GM19467 (cell line): ENCODE measurements around the gene RPL39L.
"Not testable (repeated sequence)": the region's sequence is repeated elsewhere in the genome, so short reads cannot be mapped to it uniquely, and the experiment has no call there.

Experiments
- ATAC-seq: cut with Tn5 transposase; IDR thresholded peaks from one replicate; pipeline ENCODE4 v1.9.1; 2021; ENCODE audit warnings: mild to moderate bottlenecking, moderate library complexity; ENCODE audit not compliant: unreplicated experiment

Gene RPL39L

DNA sequence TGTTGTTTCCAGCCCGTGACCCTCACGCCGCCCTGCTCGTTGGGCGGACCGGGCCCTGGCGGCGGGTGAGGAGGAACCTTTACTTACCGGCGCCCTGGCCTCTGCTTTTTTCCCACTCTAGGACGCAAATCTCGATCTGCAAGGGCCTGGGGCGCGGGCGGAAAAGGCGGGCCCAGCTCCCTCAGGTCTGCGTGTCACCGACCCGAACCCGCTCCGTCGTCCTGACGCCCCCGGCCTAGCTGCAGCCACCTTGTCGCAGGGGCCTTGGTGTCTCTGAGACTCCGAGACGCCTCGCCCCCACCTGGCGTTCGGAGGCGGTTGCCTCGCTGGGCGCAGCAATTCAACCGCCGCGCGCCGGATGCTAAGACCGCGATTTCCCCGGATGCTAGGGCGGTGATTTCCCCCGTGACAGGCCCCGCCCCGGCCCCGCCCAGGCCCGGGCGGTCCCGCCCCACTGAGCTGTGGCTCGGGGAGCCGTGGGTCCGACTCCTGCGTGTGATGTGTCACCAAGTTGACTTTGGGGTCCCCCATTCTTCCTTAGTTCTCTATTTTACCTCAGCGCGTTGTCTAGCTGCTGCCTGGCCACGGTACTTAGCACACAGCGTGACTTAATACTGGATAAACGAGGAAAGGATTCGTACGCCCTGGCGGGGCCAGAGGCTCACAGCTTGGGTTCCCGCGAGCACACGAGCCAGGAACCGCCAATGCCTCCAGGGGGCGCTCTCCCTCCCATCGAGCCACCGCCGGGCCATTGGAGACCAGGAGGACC lies at the start of gene RPL39L:
TSS of gene RPL39L (minus strand) at position 371 of the 769 bp plus-strand sequence. CDS start 18,196 bp downstream, outside the sequence.
- peak; percentile 97 for ATAC-seq

DNA sequence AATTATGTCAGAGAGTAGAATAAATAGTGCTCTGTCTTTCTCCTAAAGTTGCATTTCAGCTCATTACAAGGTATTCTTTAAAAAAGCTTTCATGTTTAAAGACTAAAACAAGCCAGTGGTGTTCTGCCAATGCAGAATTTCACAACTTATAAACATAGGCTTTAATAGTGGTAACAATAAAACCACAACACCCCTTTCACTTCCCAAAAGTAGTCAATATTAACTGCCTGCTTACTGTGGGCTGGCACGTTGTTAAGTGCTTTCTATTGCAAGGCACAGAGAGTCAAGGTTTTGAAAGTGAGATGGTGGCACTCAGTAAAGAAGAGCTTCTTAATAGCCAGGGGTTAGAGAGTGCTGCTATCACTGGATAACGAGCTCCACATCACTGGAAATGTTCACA lies 49.6 kb upstream of the RPL39L start:
- no peak for ATAC-seq

DNA sequence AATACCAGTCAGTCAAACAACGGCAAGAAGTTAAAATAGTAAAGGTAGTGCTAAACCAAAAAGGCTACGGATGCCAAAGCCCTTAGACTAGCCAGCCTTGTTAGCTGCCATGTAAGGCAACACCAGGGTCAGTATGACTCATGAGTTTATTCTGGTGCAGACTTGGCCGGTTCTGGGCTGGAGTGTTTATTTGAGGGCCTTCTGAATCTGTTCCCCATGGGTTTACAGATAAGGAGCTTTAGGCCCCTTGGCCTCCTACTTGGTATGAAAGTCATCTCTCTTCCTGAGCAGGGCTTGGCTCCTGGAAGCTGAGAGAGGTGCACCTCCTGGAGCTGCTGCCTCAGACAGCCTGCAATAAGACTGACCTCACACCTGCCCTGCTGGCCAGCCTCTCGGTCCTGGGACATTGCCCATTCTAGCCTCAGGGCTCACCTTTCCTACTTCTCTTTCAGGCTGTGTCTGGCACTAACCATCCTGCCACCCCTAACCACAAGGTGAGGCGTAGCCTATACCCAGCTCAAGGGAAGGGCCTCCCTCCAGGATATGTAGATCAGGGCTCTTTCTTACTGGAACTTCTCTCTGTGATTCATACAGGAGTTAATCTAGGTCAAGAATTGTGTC lies 47.6 kb upstream of the RPL39L start:
- no peak for ATAC-seq

DNA sequence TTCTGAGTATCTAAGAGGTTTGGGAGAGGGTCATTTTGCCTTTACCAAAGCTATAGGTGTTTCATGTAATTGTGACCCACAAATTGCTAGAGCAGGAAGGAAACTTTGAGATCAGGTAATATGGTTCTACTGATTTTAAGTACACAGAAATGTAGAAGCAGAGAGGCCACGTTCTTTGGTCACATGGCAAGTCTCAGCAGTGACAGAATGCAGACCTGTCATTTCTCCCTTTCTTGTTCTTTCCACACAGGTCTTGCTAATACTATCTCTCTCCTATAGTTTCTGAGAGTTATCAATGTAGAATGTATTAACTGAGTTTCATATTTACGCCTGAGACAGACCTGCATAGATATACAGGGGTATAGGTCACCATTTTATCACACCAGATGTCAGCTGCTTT lies 47.1 kb upstream of the RPL39L start:
- ATAC-seq: no peak

DNA sequence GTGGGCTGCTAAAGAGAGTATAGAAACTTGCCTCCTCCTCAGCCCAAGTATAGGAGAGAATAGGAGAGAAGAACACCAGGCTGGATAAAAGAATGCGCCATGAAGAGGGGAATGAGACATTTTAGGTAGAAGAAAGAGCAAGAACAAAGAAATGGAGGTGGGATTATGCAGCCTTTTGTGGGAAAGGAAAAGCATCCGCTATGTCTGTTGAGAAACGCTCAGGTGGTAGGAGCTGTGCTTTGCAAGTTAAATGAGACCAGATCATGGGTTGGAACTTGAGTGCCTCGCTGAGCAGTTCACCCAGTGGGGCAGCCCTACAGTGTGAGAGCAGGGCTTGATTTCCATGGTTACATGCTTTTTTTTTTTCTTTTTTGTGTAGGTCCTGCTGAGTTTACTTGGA lies 46.5 kb upstream of the RPL39L start:
- ATAC-seq: no peak

DNA sequence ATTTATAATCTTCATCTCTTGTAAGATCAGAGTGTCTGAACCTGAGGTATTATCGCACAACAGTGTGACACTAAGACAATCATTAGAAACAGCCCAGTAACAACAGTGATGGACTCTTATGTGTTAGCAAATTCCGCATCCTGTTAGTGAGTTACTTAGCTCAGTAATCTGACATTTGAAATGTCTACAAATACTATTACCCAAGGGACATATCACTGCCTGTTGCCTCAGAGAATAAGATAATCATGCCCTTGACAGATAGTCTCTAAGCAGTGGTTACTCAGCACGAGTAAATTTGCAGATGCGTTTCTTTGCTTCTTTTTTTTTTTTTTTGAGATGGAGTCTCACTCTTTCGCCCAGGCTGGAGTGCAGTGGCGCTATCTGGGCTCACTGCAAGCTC lies 44.6 kb upstream of the RPL39L start:
- no peak for ATAC-seq

DNA sequence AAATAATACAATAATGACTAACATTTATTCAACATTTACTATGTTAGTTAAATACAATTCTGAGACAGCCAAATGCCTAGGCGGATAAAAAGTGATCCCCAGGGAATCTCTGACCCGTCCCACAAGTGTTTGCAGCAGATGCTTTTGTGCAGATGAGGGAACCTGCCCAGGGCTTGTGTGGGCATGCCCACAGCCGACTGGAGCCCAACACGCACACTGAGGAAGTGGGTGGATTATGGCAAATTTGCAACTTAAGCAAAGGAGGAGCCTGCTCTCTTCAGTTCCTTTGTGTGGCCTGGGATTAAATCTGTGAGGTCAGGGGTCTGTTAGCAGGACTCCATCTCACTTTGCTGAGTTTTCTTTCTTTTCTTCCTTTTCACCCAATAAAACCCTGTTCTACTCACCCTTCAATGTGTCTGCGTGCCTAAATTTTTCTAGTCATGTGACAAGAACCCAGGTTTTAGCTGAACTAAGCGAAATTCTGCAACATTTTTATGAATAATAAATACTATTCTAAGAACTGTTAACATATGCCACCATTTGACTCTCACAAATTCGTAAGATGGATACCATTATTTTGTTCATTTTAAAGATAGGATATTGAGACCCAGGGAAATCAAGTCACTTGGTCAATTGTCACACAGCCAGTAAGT lies 44.0 kb upstream of the RPL39L start:
- no peak for ATAC-seq

DNA sequence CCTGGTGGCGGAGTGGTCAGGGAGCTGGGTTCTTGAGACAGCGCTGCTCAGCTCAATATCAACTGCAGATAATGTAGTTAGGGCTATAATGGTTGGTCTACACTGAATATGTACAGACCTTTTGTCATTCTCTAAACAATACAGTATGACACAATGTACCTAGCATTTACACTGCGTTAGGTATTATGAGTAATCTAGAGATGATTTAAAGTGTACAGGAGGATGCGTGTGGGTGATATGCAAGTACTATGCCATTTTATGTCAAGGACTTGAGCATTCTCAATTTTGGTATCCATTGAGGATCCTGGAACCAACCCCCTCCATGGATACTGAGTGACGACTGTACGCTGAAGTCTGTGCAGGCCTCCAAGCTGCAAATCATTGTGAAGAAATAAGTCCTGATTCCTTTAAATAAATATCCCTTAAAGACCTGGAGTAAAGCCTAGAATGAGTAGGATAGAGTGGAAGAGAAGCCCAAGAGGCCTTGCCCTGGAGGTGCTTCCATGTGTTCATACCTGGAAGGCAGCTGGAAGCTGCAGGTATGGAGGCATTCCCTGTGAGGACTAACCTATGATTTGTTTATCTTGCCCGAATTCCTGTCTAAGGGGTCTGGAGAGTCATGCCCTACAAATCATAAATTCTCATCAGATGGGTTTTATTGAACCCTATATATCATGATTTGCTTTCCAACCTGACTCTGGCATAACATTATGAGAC lies 42.3 kb upstream of the RPL39L start:
- no peak for ATAC-seq

DNA sequence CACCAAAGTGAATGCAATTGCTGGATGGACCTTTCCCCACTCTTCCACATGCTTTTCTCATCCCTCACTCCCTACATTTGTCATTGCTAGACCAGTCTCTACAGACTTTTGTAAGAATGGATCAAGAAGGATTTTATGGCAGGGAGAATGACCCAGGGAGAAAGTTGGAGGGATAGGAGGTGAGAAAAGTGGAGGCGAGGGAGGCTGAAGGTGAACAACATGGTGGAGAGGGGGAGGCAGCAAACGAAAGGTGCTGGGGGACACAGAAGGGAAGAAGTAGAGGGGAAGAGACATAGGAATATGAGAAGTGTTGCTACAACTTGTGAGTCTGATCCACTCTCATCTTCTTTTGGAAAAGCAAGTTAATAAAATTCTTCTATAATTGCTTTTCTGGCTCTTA lies 33.6 kb upstream of the RPL39L start:
- ATAC-seq: no peak

DNA sequence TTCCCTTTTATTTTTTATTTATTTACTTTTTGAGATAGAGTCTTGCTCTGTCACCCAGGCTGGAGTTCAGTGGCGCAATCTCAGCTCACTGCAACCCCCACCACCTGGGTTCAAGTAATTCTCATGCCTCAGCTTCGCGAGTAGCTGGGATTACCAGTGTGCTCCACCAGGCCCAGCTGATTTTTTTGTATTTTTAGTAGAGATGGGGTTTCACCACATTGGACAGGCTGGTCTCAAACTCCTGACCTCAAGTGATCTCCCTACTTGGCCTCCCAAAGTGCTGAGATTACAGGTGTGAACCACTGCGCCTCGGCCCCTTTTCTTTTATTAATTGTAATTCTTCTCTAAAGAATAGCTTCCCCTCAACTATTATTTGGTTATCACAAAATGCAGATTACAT lies 31.6 kb upstream of the RPL39L start:
- not testable (repeated sequence) for ATAC-seq

DNA sequence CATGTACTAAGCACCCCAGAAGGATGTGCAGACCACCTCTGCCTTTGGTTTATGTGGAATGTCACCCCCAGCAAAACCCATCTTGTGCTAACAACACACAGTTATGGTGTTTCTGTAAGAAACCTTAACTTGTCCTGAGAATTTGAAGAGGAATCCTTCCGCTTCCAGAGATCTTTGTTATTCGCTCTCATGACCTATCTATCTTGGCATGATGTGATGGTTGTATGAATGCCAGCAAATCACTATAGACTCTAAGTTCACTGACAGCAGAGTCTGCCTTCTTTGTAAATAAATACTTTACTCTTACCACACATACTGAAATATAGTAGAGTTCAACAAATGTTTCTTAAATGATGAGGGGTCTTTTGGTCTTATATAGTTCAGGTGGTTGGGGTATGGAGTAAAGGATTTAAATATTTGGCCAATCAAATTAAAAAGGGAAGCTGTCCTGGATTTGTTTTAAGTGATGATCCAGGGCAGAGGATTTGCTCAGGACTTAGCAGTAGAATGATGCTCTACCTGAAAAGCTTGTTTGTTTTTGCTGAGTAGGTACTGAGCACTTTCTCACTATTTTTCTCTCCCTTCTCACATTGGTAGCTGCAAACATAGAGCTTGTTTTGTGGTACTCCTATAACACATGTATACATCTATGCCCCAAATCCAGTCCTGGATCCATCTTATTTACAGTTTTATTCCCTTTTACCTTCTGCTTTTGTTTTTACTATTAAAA lies 30.1 kb upstream of the RPL39L start:
- no peak for ATAC-seq

DNA sequence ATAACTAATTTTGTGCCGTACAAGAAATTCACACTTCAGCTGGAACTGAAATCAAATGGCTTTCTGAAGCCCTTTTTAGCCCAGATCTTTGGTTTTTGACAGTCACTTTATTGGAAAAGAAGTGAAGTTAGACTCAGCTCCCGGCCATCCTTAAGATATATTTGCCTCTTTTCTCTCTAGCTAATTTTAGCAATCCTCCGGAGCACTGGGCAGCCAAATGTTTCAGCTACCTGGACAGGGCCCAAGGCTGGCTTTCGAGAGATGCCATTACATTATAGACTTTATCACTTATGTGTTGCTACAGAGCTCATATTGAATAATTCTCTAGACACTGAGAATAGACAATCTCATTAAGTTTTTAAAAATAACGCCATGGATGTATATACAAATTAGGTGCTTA lies 28.5 kb upstream of the RPL39L start:
- ATAC-seq: no peak

DNA sequence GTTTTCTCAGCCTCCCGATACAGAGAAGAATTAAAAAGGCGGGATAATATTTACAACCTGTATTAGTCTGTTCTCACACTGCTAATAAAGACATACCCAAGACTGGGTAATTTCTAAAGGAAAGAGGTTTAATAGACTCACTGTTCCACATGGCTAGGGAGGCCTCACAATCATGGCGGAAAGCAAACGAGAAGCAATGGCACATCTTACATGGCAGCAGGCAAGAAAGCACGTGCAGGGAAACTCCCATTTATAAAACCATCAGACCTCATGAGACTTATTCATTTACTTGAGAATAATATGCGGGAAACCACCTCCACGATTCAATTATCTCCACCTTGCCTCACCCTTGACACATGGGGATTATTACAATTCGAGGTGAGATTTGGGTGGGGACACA lies 27.5 kb upstream of the RPL39L start:
- ATAC-seq: no peak

DNA sequence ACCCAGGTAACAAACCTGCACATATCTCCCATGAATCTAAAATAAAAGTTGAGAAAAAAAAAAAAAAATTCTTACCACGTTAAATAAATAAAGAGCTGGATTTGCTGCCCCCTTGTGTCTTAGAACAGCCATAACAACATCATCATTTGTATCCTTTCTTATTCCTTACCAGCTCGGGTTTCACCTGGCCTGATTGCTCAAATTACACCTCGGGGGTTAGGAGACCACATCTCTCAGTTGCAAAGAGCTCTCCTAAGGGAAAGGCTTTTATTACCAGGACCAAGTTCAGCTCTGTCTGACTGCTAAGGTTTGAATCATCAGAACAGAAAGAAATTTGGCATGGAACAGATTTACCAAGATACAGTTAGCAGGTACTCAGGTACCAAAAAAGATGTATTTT lies 25.8 kb upstream of the RPL39L start:
- no peak for ATAC-seq

DNA sequence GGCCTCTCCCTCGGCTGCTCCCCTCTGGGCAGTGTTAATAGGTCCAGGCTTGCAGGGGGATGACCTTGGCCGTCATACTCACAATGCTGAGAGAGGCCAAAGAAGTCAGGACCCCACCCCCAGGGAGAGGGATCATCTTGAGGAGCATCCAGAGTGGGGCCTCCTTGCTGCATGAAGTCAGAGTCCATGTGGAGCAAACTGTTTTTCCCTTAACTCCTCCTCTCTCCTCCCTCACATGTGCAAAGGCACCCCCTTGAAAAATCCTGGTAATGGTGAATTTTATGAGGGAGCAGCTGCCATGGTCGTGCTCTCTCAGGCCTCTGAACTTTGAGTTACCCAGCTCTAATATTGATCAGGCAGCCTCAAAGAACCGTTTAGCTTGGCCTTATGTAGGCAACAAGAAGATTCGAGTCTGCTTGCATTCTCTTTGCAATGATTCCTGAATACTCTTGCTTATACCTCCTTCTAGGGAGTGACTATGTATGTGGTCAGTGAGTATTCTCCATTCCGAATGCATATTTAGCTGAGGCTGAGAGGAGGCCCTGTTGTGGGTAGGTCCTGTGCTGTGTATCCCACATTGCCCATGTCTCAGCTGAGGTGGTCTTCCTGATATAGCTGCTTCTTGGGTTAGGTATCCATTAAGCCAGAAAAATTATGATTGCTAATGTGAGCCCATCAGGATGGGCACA lies 23.1 kb upstream of the RPL39L start:
- ATAC-seq: no peak

DNA sequence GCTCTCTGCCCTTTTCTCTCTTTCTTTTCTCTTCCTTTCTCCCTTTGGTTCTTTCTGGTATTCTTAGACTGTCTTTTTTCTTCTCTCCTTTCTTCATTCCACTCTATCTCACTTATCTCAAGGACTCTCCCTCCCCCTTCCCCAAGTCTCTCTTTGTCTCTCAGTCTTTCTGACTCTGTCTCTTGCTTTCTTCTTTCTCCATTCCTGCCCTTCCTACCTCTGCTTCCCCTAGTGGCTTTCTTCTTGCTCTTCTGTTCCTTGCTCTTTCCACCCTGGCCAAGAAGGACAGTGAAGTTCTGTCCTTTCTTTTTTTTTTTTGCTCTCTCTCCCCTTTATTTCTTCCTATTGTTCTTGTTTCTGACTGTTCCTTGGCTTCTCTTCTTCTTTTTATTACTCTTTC lies 22.3 kb upstream of the RPL39L start:
- ATAC-seq: no peak

DNA sequence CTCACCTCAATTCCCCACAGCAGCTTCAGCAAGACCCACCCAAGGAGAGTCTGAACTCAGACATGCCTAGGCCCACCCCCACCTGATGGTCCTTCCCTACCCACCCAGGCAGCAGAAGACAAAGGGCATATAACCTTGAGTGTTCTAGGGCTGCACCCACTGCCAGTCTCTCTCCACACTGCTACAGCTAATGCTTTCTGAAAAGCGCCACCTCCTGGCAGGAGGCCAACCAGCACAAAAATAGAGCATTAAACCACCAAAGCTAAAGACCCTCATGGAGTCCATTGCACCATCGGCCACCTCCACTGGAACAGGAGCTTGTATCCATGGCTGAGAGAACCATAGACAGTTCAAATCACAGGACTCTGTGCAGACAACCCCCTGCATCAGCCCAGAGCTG lies 11.3 kb upstream of the RPL39L start:
- ATAC-seq: no peak

DNA sequence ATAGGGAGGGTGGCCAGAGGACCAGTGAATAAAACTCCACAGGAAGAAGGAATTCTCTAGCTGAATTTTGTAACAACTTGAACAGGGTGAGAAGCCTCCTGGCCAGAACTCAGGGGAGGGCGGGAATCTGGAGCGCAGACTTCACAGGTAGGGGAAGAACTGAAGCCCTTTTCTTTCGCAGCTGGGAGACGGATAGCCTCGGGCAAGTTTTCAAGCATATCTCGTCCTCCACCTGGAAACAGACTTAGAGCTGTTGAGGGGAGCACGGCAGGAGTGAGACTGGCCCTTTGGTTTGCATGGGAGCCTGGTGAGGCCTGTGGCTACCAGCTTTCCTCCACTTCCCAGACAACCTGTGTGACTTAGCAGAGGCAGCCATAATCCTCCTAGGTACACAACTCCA lies 10.9 kb upstream of the RPL39L start:
- ATAC-seq: no peak

DNA sequence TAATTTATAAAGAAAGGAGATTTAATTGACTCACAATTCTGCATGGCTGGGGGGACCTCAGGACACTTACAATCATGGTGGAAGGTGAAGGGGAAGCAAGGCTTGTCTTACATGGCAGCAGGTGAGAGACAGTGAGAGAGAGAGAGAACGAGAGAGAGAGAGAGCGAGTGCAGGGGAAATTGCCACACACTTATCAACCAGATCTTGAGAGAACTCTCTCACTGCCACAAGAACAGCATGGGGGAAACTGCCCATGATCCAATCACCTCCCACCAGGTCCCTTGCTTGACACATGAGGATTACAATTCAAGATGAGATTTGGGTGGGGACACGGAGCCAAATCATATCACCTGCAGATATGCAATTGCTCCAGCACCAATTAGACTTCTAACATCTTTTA lies 7.1 kb upstream of the RPL39L start:
- no peak for ATAC-seq

DNA sequence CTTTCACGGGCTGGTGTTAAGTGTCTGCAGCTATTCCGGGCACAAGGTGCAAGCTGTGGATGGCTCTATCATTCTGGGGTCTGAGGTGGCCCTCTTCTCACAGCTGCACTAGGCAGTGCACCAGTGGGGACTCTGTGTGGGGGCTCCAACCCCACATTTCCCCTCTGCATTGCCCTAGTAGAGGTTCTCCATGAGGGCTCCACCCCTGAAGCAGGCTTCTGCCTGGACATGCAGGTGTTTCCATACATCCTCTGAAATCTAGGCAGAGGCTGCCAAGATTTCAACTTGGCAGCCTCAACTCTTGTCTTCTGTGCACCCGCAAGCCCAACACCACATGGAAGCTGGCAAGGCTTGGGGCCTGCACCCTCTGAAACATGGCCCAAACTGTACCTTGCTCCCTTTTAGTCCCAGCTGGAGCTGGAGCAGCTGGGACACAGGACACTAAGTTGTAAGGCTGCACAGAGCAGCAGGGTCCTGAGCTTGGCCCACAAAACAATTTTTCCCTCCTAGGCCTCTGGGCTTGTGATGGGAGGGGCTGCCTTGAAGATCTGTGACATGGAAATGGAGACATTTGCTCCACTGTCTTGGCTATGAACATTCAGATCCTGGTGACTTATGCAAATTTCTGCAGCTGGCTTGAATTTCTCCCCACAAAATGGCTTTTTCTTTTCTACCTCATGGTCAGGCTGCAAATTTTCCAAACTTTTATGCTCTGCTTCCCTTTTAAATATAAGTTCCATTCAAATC lies 6.0 kb upstream of the RPL39L start:
- no peak for ATAC-seq
